Measurements from ENCODE around the gene SCGB2A2.

The SCGB2A2 gene

GRCh38 chr11:62242021-62242420, 27.9 kb upstream of the SCGB2A2 start, which contains the start of gene SCGB1D2:
TSS of gene SCGB1D2 (plus strand) at chr11:62242239. CDS start at chr11:62242308, 69 bp downstream.
- H3K9me3 ChIP-seq (ENCODE audit: control insufficient read depth, insufficient read depth, low read length): no peaks in the 10 kb centered on the region
- no peak within 1 kb of the TSS for H3K4me2 ChIP-seq (ENCODE audit: low read length)
- no peaks in the 10 kb centered on the region for H3K4me1 ChIP-seq (ENCODE audit: control insufficient read depth, low read length)
- H3K4me3 ChIP-seq (ENCODE audit: low read length): no peak within 1 kb of the TSS
- H3K79me2 ChIP-seq (ENCODE audit: control insufficient read depth, low read length): no peaks in the 10 kb centered on the region
- no peaks in the 10 kb centered on the region for H3K9me2 ChIP-seq (replicated peaks; ENCODE audit: control insufficient read depth, low read length)
- no peak for TF ChIP-seq EZH2phosphoT487 (IDR thresholded peaks at IDR 0.05; ENCODE audit: borderline replicate concordance, low read length)
- TF ChIP-seq, protein P1, sequence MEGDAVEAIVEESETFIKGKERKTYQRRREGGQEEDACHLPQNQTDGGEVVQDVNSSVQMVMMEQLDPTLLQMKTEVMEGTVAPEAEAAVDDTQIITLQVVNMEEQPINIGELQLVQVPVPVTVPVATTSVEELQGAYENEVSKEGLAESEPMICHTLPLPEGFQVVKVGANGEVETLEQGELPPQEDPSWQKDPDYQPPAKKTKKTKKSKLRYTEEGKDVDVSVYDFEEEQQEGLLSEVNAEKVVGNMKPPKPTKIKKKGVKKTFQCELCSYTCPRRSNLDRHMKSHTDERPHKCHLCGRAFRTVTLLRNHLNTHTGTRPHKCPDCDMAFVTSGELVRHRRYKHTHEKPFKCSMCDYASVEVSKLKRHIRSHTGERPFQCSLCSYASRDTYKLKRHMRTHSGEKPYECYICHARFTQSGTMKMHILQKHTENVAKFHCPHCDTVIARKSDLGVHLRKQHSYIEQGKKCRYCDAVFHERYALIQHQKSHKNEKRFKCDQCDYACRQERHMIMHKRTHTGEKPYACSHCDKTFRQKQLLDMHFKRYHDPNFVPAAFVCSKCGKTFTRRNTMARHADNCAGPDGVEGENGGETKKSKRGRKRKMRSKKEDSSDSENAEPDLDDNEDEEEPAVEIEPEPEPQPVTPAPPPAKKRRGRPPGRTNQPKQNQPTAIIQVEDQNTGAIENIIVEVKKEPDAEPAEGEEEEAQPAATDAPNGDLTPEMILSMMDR (IDR thresholded peaks at IDR 0.05; ENCODE audit: low read depth, low read length, poor library complexity, severe bottlenecking): no peak
- H3K36me3 ChIP-seq (ENCODE audit: control insufficient read depth, low read length): no peaks in the 10 kb centered on the region
- no peaks in the 10 kb centered on the region for H4K20me1 ChIP-seq (ENCODE audit: control insufficient read depth, insufficient read depth, low read depth, low read length)
- H3F3A ChIP-seq (ENCODE audit: control insufficient read depth, insufficient read depth): no peaks in the 10 kb centered on the region
- H3K27ac ChIP-seq (ENCODE audit: low read depth, low read length): no peak within 1 kb of the TSS
- no peaks in the 10 kb centered on the region; the same call in 1 of the 2 replicates for H3K27me3 ChIP-seq (ENCODE audit: control insufficient read depth, low read length)

GRCh38 chr11:62245271-62245753, 24.6 kb upstream of the SCGB2A2 start:
- H3K79me2 ChIP-seq (ENCODE audit: control insufficient read depth, low read length): no peaks in the 10 kb centered on the region
- H3K27me3 ChIP-seq (ENCODE audit: control insufficient read depth, low read length): no peaks in the 10 kb centered on the region
- H3K4me1 ChIP-seq (ENCODE audit: control insufficient read depth, low read length): no peaks in the 10 kb centered on the region
- no peak overlapping the region for H3K27ac ChIP-seq (ENCODE audit: low read depth, low read length)
- no peaks in the 10 kb centered on the region for H4K20me1 ChIP-seq (ENCODE audit: control insufficient read depth, insufficient read depth, low read depth, low read length)
- no peaks in the 10 kb centered on the region for H3K36me3 ChIP-seq (ENCODE audit: control insufficient read depth, low read length)
- no peaks in the 10 kb centered on the region for H3K9me2 ChIP-seq (replicated peaks; ENCODE audit: control insufficient read depth, low read length)
- no peaks in the 10 kb centered on the region for H3K9me3 ChIP-seq (ENCODE audit: control insufficient read depth, insufficient read depth, low read length)
- no peaks in the 10 kb centered on the region for H3F3A ChIP-seq (ENCODE audit: control insufficient read depth, insufficient read depth)
- no peak overlapping the region for H3K4me3 ChIP-seq (ENCODE audit: low read length)
- TF ChIP-seq, protein P1 (IDR thresholded peaks at IDR 0.05; ENCODE audit: low read depth, low read length, poor library complexity, severe bottlenecking): peak; percentile 54
- TF ChIP-seq EZH2phosphoT487 (IDR thresholded peaks at IDR 0.05; ENCODE audit: borderline replicate concordance, low read length): no peak
- no peak overlapping the region for H3K4me2 ChIP-seq (ENCODE audit: low read length)

DNA sequence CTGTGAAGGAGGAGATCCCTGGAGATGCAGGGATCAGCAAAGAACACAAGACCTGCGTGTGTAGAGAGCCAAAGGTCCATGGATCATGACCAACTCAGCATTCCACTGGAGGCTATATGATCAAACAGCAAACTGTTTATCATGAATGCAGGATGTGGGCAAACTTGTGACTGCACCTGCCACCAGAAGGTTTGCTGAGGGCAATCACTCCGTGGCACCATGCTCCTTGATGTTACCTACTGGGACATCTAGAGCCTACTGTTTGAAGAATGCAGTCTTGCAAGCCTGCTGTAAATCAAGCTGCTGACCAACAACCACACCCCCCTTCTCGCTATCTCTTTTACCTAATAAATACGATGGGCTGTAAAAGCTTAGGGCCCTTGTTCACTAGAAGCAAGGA, 18.3 kb upstream of the SCGB2A2 start:
- no peak overlapping the region for H3K4me2 ChIP-seq (ENCODE audit: low read length)
- no peaks in the 10 kb centered on the region for H3K79me2 ChIP-seq (ENCODE audit: control insufficient read depth, low read length)
- H3K27ac ChIP-seq (ENCODE audit: low read depth, low read length): no peak overlapping the region
- no peaks in the 10 kb centered on the region for H3K4me1 ChIP-seq (ENCODE audit: control insufficient read depth, low read length)
- H3K9me2 ChIP-seq (replicated peaks; ENCODE audit: control insufficient read depth, low read length): no peaks in the 10 kb centered on the region
- H3K36me3 ChIP-seq (ENCODE audit: control insufficient read depth, low read length): no peaks in the 10 kb centered on the region
- no peaks in the 10 kb centered on the region for H3K27me3 ChIP-seq (ENCODE audit: control insufficient read depth, low read length)
- peaks cover 12% of the 10 kb centered on the region for H3K9me3 ChIP-seq (ENCODE audit: control insufficient read depth, insufficient read depth, low read length)
- TF ChIP-seq EZH2phosphoT487 (IDR thresholded peaks at IDR 0.05; ENCODE audit: borderline replicate concordance, low read length): no peak
- TF ChIP-seq, protein P1 (IDR thresholded peaks at IDR 0.05; ENCODE audit: low read depth, low read length, poor library complexity, severe bottlenecking): no peak
- H4K20me1 ChIP-seq (ENCODE audit: control insufficient read depth, insufficient read depth, low read depth, low read length): no peaks in the 10 kb centered on the region
- no peak overlapping the region for H3K4me3 ChIP-seq (ENCODE audit: low read length)
- no peaks in the 10 kb centered on the region for H3F3A ChIP-seq (ENCODE audit: control insufficient read depth, insufficient read depth)

Data from DOHH2 (cell line).